GM12801 (cell line): ENCODE results near the gene CASR.

Experiments used
- TF ChIP-seq, protein P1 (sequence below): IDR thresholded peaks from one replicate; pipeline ENCODE4 v1.5.1; 2011; ENCODE audit warnings: control low read depth; ENCODE audit not compliant: insufficient read length; ENCODE audit errors: extremely low read depth

The CASR gene

GRCh38 chr3:122217901-122218300 is 34.4 kb downstream of the CASR start:
- TF ChIP-seq, protein P1, sequence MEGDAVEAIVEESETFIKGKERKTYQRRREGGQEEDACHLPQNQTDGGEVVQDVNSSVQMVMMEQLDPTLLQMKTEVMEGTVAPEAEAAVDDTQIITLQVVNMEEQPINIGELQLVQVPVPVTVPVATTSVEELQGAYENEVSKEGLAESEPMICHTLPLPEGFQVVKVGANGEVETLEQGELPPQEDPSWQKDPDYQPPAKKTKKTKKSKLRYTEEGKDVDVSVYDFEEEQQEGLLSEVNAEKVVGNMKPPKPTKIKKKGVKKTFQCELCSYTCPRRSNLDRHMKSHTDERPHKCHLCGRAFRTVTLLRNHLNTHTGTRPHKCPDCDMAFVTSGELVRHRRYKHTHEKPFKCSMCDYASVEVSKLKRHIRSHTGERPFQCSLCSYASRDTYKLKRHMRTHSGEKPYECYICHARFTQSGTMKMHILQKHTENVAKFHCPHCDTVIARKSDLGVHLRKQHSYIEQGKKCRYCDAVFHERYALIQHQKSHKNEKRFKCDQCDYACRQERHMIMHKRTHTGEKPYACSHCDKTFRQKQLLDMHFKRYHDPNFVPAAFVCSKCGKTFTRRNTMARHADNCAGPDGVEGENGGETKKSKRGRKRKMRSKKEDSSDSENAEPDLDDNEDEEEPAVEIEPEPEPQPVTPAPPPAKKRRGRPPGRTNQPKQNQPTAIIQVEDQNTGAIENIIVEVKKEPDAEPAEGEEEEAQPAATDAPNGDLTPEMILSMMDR, result no peak

- TF ChIP-seq, protein P1, result no peak
Observed at GRCh38 chr3:122219242-122219872, 35.9 kb downstream of the CASR start.

GRCh38 chr3:122227036-122227781 is 43.7 kb downstream of the CASR start:
- TF ChIP-seq, protein P1, result no peak

- TF ChIP-seq, protein P1, result no peak
Observed at GRCh38 chr3:122230174-122230573, 46.7 kb downstream of the CASR start.

- TF ChIP-seq, protein P1, result no peak
Observed at GRCh38 chr3:122231465-122232157, 48.1 kb downstream of the CASR start.

DNA sequence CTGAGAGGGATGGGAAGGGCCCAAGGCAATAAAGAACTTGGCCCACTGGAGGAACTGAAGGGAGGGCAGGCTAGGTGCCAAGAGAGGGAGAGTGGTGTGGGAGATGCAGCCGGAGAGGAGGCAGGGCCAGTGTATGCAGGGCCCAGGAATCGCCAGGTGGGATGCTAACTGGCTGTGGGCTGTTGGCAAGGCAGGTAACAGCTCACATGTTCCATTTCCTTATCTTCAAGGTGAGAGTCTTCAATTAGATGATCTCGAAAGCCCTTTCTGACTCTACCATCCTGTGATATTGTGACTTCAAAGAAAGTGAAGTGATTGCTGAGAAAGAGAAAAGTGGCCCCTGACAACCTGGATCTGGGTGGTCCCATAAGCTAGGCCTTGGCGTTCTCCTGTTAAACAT is 49.0 kb downstream of the CASR start:
- TF ChIP-seq, protein P1, result no peak
